CD4-positive, alpha-beta T cell treated with Interleukin-6 for 4 hours (primary cell): ENCODE measurements around the gene CCT3.
A peak's percentile ranks its signal among the peaks of the same experiment; 100 is the strongest.
"Not testable (repeated sequence)": the region's sequence is repeated elsewhere in the genome, so short reads cannot be mapped to it uniquely, and the experiment has no call there.

ENCODE experiments used
- DNase-seq: peaks from one replicate; pipeline ENCODE4 v3.0.0-alpha.2; 2020; ENCODE audit warnings: mixed read lengths

Gene CCT3

DNA sequence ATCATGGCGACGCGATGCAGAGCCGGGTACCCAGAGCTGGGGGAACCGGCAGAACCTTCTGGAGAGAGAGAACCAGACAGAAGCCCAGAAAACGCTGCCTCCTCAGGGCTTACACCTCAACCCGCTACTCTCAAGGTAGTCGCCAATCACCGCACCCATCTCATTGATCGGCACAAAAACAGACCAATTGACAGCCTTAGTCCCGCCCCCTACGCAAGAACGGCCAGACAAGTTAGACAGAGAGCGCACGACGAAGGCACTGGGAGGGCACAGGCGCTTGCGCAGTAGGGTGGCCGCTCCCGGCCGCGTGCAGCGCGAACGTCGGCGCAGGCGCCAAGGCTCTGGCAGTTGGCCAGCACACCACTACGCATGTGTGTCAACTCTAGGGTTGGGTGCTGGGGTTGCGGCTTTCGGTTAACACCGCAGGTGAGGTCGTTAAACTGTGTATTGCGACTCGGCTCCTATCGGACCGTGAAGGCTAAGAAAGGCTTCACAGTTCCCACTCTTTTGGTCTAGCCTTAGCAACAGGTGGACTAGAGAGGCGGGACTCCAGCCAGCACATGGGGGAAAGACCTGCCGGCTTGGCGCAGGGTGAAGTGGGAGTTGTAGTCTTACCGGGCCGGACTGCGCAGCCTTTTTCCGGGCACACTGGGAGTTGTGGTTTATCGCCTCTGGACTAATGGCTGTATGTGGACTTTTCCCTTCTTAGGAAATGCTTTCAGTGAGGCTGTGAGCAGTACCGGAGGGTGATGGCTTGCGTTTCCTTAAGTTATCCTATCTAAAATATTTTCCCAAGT, at the start of gene CCT3, which contains the start of gene TSACC:
Gene CCT3 (minus strand): TSS at position 113 of the 797 bp plus-strand sequence. CDS start 108 bp downstream, at position 5.
Gene TSACC (plus strand): TSS at position 347 of the 797 bp plus-strand sequence. CDS start 1,232 bp downstream, outside the sequence.
- DNase-seq, result peak; percentile 99

DNA sequence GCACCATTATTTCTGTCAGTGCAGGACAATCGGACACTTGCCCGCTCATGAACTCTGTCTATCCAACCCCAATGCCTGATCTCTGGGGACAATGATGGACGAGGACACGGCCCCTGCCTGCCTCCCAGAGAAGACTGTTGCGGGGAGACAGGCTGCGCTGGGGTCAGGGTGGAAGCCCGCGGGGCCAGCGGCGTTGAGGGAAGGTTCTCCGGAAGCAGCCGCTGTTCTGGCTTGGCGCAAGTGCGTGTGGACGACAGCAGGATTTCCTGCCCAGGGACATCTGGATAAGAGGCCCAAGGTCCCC, 49.7 kb upstream of the CCT3 start:
- DNase-seq, result no peak

DNA sequence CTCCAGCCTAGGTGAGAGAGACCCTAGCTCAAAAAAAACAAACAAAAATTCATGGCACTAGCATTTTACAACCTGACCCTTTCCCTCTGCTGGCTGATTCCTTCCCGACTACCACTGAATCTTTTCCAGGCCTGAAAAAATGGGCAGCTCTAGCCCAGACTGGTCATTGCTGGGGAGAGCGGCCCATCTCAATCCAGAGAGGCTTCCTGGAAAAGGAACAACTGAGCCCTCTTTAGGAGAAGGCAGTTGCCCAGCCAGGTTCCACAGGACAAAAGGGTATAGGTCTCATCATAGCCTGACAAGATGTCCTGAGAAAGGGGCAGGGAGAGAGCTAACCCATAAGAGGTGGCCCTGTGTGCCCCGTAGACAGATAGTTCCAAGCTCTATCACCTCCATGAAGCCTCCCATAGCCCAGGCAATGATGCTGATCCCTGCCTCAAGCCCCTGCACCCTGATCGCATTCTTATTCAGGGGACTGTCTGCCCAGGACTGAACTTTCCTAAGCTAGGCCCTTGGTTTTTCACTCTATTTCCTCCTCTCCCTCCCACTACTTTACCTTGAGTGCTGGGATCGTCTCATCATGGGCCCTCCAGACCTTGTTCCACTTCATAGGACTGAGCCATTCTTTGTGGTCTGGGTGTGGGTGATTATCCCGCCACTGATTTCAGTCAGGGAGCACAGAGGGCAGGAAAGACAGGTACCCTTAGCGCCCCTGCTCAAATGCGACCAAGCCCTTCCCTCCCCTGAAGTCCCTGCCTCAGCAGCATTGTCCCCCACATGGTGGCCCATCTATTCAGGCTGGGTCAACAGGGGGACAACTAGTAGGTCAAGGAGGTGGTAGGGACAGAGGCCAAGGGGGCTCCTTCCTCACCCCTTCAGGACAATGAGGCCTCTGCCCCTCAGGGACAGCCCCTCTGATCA, 49.1 kb upstream of the CCT3 start:
- DNase-seq, result no peak

DNA sequence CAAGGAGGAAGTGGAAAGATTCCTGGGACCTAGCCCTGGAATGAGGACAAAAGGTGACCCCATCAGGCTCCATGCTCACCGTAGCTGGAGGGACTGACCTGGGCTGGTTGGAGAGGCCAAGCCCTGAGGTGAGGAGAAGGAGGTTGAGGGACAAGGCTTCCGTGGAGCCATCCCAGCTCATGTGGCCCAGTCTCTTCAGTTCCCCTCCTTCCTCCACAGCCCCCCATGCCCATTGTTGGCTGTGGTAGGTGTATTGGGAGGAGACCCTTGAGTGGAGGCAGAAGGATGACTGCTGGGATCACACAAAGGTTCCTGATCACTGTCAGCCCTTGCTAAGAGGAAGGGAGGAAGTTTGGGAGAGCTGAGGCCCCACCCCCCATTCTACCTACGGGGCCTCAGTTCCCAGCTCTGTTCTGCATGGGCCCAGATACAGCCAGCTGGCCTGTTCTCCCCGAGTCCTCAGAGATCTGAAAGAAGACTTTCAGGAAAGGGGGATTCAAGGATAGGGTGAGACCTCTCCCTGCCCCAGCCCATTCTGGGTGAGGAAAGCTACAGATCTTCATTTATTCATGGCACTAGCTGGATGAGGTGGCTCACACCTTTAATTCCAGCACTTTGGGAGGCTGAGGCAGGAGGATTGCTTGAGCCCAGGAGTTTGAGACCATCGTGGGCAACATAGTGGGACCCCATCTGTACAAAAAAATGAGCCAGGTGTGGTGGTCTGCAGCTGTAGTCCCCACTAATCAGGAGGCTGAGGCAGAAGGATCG, 48.2 kb upstream of the CCT3 start:
- no peak for DNase-seq

DNA sequence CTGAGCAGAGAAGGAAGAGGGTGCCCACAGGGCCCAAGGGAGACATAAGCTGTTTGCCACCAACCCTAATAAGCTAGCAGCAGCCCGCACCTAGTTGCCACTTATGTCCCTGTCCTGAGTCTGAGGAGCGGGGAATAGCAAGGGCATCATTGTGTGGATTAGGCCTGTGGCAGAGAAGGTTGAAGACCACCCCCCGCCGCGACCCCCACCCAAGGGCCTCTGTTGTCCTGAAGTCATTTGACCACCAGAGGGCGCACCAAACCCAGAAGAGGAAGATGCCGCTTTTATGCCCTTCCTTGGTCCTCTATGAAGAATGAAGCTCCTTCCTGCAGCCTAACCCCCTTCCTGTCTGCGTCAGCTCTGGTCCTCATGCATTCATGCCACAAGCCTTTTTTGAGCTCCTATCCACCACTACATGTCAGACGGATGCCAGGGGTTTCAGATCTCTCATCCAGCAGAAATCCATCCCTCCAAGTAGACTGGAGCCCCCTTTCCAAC, 47.5 kb upstream of the CCT3 start:
- peak; percentile 81 for DNase-seq

DNA sequence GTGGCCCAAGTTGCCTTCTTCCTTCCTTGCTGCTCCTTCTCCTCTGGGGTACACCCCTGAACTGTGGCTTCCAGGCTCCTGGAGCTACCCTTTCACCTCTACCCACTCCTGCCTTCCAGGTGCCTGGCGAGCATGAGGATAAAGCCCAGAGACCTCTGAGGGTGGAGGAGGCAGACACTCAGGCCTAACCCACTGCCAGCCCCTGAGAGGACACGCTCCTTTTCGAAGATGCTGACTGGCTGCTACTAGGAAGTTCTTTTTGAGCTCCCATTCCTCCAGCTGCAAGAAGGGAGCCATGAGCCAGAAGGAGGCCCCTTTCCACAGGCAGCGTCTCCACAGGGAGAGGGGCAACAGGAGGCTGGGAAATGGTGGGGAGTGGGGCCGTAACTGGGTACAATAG, 46.6 kb upstream of the CCT3 start:
- DNase-seq, result no peak

DNA sequence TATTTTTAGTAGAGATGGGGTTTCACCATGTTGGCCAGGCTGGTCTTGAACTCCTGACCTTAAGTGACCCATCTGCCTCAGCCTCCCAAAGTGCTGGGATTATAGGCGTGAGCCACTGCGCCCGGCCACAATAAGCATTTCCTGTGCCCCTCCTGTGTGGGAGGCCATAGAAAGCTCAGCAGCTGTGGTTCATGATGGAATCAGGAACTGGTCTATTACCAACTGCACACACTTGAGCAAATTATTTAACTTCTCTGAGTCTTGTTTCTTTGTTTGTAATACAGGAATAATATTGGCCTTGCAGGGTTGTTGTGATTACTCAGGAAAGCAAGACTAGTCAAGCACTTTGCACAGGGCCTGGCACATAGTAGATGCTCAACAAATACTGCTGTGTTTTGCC, 45.9 kb upstream of the CCT3 start:
- no peak for DNase-seq

DNA sequence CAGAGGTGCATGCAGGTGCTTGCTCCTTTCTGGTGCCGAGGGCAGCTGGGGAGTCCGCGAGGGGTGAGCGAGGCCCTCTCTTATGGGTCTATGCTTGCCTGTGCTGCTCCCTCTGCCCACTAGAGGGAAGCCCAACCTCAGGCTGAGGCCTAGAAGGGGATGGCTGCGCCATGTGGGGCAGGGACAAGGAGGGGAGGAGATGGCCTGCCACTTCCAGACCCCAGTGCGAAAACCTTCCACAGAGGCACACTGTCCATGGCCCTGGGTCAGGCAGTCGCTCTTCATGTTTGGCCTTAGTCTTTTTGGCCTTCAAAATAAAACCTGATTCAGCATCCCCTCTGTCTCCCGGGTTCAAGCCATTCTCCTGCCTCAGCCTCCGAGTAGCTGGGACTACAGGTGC, 44.9 kb upstream of the CCT3 start:
- peak; percentile 61 for DNase-seq

DNA sequence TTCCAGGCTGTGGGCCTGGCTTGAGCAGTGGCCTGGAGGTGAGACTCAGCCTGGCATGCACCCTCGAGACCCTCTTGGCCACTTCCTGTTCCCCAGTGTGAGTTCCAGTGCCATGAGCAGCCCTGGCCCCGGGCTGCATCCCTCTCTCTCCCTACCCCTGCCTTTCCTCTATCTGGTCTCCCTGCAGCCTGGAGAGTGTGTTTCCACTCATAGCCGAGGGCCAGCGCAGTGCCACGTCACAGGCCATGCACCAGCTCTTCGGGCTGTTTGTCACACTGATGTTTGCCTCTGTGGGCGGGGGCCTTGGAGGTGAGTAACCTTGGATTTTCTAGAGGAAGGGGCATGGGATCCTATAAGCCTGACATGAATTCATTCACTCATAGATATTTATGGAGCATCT, 44.5 kb upstream of the CCT3 start:
- DNase-seq, result no peak

DNA sequence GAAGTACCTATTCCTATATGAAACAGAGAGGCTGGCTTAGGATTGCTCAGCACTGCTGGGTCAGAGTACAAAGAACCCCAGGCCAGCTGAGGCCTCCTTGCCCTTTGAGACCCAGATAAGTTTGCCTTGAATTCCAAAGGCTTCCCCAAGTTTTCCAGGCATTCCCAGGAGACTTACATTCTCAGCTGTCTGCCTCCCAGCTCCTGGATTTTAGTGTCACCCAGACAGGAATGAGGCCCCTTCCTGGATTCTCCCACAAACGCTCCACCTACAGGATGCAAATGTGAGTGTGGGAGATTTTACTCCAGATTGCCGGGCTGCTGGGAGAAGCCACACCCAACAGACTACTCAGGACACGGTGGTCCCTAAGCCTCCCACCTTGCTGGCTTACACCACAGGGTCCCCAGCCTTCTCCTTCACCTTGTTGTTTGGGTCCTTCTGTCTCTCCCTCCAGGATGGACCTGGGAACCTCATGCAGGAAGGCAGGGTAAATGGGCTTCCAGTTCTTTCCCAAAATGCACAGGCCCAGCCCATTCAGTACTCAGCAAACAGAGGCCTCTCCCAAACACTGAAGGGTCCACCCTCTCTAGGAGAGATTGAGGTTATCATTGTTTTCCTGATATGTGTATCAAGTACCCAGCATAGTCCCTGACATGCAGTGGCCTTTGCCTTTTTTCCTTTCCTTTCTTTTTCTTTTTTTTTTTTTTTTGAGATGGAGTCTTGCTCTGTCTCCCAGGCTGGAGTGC, 41.5 kb upstream of the CCT3 start:
- DNase-seq, result no peak

DNA sequence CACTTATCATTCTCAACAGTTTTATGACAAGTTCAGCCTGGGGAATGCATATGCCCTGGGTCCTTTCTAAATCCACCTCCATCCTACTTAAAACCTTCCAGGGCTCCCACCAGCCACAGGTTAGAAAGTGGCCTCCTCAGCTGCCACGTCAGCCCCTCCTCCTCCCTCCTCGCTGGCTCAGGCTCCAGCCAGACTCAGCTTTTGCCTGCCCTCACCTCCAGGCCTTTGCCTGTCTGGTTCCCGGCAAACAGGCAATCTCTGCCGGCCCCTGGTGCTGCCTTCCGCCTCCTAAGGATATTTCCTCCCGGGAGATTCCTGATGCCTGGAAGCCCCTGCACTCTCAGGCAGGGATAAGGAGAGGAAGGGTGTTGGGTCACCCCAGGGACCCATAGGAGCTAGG, 40.5 kb upstream of the CCT3 start:
- DNase-seq, result no peak

DNA sequence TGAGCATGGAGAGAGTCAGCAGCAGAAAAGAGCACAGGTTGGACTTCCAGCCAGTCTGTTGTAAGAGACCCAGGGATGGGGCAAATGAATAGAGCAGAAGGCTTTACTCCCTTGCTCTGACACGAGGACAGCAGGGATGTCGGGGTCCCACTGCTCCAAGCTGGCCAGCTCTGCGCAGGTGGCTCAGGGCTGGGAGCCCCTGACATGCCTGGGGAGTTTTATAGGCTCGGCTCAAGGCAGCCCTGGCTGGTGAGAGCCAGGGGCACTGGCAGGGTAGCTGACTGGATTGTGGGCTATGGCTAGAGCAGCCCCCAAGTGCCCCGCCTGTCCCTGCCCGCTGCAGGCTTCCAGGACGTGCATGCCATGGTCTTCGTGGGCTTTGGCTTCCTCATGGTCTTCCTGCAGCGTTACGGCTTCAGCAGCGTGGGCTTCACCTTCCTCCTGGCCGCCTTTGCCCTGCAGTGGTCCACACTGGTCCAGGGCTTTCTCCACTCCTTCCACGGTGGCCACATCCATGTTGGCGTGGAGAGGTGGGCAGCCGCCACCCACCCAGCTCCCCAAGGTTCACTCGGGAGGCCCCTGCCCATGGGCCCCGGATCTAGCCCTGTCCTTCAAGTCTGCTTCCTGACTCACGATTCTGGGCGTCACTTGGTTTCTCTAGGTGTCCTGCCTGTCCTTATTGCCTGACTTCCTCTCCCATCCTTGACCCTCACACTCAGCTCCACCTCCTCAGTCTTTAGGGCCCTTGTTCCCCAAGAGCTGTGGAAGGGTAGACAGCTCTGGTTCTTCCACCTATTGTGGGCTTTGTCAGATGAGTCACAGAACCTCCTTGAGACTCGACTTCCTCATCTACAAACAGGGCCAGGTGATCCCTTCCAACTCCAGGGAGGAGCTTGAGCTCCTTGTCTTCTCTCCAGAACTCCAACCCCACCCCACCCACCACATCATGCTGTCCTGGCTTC, 39.1 kb upstream of the CCT3 start:
- DNase-seq, result no peak

DNA sequence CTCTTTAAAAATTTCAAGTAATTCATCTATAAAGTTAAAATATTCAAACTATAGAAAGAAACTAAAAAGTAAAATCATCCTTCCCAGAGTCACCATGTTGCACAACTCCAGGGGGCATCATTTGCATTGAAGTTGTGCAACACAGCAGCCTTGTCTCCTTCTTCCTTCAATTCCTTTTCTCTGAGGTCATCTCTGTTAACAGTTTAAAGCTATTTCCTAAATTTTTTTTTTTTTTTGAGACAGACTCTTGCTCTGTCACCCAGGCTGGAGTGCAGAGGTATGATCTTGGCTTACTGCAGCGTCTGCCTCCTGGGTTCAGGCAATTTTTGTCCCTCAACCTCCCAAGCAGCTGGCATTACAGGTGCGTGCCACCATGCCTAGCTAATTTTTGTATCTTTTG, 38.1 kb upstream of the CCT3 start:
- DNase-seq, result no peak

DNA sequence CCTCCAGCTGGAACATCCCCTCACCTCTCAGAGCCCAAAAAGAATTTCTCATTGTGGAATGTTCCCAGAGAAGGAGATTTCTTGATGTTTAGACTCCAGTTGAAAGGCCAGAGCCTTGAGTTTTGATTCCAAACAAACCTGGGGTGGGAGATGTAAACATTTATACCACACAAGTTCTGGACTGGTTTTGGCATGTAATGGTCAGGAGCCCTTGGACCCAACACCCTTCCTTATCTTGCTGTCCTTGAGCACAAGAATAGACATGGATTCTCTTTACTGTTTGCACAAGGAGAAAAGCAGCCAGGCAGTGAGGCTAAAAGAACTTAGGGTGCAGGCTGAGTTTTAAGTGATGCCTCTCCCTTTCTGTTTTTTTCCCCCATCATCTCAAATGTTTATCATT, 35.5 kb upstream of the CCT3 start:
- DNase-seq, result no peak

DNA sequence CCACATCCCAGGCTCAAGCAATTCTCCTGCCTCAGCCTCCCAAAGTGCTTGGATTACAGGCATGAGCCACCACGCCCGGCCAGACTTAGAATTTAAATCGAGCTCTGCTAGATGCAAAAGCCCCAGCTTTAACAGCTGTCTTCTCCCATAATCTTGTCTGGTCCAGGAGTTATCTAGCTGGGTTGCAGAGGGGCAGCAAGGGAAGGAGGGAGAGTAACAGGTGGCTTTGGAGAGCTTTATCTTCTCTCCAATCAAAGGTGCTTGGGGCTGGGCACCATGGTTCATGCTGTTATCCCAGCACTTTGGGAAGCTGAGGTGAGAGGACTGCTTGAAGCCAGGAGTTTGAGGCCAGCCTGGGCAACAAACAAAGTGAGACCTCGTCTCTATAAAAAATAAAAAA, 34.8 kb upstream of the CCT3 start:
- DNase-seq, result no peak

DNA sequence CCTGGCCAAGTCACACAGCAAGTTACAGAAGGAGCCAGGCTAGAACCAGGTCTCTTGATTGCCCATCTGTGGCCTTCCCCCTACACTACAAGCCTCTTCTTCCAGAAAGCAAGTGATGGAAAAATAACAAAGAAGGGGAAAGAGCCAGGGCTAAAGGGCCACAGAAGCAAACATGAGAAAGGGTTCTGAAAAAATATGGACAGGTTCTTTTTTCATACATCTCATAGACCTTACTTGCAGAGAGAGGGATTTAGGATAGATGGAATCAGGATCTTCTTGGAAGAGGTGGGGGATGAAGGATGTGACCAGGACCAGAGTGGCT, 34.1 kb upstream of the CCT3 start:
- DNase-seq, result no peak

DNA sequence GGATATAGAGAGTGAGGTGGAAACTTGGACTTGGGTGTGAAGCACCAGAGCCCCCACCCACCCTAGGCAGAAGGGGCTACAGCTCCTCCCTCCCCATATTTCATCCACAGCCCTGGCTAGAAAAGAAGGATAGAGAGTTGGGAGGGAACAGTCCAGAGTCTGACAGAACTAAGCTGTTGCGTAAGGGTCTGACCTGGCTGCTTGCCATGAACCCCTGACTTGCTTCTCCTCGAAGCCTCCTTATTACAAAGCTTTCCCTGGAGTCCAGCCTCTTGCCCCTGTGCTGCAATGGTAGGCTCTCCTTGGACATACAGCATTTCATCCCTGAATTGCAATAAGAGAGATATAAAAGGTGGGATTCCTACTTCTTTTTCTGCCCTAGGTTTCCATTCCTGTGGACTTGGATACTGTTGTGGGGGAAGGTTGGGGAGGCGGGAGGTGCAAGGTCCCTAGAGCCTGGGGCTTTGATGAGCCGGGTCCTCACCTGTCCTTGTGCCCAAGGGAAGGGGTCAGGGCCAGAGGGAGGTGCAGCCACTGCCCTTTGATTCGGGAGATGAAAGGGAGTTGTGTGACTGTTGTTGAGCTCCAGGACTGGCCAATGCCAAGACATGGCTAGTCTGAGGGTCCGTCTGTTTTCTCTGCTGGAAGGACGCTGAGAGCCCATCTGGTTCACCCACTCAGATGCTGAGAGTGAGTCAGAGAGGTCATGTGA, 33.6 kb upstream of the CCT3 start:
- no peak for DNase-seq

DNA sequence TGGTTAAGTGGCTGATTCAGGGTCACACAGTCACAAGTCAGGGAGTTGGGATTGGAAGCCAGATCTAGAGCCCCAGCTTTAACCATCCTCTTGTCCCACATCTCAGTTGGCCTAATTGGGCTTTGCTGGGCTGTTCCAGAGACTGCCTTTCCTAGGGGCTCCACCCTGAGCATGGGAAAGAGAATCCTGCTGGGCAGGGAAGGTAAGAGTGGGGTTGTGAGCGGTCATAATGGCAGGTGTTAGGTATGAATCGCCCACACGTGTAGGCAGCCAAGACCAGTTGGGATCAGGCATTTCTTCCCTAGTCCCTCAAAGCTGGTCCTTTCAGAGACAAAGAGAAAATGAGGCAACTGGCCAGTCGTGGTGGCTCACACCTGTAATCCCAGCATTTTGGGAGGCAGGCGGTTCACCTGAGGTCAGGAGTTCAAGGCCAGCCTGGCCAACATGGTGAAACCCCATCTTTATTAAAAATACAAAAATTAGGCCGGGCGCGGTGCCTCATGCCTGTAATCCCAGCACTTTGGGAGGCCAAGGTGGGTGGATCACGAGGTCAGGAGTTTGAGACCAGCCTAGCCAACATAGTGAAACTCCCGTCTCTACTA, 31.7 kb upstream of the CCT3 start:
- DNase-seq, result not testable (repeated sequence)

DNA sequence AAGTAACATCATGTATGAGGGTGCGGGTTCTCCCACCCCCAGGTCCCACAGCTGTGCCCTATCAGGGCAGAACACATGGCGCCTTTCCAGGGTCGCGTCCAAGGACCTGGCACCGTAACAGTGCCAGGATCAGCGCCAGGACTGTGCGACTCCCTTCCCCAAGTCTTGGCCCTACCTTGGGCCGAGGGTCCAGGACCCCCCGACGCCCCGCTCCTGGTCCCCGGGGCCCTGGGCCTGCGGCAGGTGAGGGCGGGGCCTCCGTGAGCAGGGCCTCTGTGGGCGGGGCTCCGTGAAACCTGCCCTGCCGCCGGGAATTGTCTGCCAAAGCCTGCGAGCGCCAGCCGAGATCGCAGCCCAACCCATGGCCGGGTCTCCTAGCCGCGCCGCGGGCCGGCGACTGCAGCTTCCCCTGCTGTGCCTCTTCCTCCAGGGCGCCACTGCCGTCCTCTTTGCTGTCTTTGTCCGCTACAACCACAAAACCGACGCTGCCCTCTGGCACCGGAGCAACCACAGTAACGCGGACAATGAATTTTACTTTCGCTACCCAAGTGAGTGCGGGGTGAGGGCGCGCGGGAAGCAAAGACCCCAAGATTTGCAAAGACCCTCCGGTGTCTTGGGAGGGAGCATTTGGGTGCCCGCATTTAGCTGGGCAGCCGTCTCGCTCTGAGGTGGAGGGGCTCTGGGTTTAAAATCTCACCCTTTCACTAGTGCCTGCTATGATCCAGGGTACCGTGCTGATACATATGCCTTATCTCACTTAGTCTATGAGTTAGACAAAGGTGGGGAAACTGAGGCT, 31.0 kb upstream of the CCT3 start, which contains the start of gene RHBG:
Gene RHBG (plus strand): TSS at position 323 of the 796 bp plus-strand sequence. CDS start 39 bp downstream, at position 362.
- DNase-seq, result peak; percentile 44
